Germinal center (tissue), 1 donor: Measurements from ENCODE around the gene ZFP36L2.
A peak's percentile ranks its signal among the peaks of the same experiment; 100 is the strongest.

Experiments used
- DNase-seq: peaks from one replicate; pipeline ENCODE4 v3.0.0; 2012; ENCODE audit warnings: mixed read lengths, low spot score

The ZFP36L2 gene

GRCh38 chr2:43186321-43186678 lies 40.1 kb downstream of the ZFP36L2 start:
- DNase-seq: no peak

- DNase-seq: no peak
Observed at GRCh38 chr2:43185146-43185545, 41.3 kb downstream of the ZFP36L2 start.

GRCh38 chr2:43184339-43184895 lies 42.0 kb downstream of the ZFP36L2 start:
- DNase-seq: no peak

- DNase-seq: no peak
Observed at GRCh38 chr2:43183743-43184142, 42.7 kb downstream of the ZFP36L2 start.

GRCh38 chr2:43180897-43181296 lies 45.5 kb downstream of the ZFP36L2 start:
- DNase-seq: no peak

- no peak for DNase-seq
Observed at GRCh38 chr2:43179942-43180341, 46.5 kb downstream of the ZFP36L2 start.

- DNase-seq: no peak
Observed at GRCh38 chr2:43178602-43179542, 47.5 kb downstream of the ZFP36L2 start.

- no peak for DNase-seq
Observed at GRCh38 chr2:43178055-43178598, 48.3 kb downstream of the ZFP36L2 start.

- DNase-seq: no peak
Observed at GRCh38 chr2:43176449-43176848, 50.0 kb downstream of the ZFP36L2 start.

GRCh38 chr2:43175876-43176275 lies 50.5 kb downstream of the ZFP36L2 start:
- no peak for DNase-seq

GRCh38 chr2:43175020-43175441 lies 51.4 kb downstream of the ZFP36L2 start:
- no peak for DNase-seq

- DNase-seq: peak; percentile 78
Observed at GRCh38 chr2:43174368-43174916, 52.0 kb downstream of the ZFP36L2 start.
